Activated naive CD8-positive, alpha-beta T cell treated with anti-CD3 and anti-CD28 coated beads, Interleukin-2, amount 50 U/mL, for 16 hours (primary cell): Measurements from ENCODE around the gene CEP112.
"Not testable (repeated sequence)": the region's sequence is repeated elsewhere in the genome, so short reads cannot be mapped to it uniquely, and the experiment has no call there.

Experiments
- DNase-seq: peaks from one replicate; pipeline ENCODE4 v3.0.0-alpha.2; 2020; ENCODE audit warnings: low read depth, low spot score

The CEP112 gene

DNA sequence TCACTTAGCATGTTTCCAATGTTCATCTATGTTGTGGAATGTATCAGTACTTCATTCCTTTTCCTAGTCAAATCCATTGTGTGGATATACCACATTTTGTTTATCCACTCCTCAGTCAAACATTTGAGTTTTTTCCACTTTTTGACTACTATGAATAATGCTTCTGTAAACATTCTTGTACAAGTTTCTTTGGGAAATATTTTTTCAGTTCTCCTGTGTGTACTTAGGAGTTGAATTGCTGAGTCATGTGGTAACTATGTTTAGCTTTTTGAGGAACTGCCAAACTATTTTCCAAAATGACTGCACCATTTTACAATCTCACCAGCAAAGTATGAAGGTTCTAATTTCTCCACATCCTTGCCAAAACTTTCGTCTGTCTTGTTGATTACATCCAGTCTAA lies 406.8 kb downstream of the CEP112 start:
- DNase-seq, result no peak

DNA sequence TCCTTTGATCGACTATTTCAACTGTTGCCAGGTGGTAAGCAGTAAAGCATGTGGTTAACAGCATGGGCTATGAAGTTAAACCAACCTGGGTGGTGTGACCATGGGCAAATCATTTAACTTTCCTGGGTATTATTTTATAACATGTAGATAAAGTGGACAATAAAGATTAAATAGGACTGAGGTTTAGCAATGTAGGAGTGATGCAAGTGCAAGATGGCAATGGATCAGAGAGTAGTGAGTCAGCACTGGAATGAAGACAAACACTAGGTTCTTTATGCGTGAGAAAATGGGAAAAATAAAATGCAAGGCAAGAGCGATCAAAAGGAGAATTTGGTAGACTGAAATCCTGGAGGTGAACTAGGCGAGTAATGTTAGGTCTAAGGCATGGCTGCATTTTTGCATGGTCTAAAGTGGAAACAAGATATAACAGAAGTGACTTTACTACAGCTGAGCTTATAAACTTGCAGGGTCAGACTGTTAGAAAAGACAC lies 408.0 kb downstream of the CEP112 start:
- no peak for DNase-seq

DNA sequence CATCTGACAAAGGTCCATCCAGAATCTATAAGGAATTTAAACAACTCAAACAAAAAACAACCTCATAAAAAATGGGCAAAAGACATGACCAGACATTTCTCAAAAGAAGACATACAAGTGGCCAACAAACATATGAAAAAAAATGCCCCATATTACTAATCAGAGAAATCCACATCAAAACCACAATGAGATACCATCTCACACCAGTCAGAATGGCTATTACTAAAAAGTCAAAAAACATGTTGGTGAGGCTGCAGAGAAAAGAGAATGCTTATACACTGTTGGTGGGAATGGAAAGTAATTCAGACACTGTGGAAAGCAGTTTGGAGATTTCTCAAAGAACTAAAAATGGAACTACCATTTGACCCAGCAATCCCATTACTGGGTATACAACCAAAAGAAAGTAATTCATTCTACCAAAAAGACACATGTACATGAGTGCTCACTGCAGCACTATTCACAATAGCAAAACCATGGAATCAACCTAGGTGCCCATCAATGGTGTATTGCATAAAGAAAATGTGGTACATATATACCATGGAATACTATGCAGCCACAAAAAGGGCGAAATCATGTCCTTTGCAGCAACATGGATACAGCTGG lies 409.7 kb downstream of the CEP112 start:
- DNase-seq, result not testable (repeated sequence)

DNA sequence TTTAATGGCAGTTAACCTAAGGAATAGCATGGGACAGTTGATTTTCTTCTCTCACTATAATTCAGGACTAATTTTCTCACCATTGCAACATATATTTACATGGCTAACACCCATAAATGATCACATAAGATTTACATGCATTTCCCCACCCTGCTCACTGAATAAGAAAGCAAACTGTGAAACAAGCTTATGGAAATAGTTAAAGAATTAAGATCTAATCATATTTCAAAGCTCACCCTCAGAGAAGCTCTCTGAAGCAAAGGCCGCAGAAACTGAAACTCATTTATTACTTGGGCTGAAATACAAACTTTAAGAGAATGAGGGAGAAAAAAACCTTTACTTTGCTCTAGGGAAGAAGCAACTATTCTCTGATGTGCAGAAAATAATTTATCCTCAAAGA lies 411.8 kb downstream of the CEP112 start:
- DNase-seq, result no peak

DNA sequence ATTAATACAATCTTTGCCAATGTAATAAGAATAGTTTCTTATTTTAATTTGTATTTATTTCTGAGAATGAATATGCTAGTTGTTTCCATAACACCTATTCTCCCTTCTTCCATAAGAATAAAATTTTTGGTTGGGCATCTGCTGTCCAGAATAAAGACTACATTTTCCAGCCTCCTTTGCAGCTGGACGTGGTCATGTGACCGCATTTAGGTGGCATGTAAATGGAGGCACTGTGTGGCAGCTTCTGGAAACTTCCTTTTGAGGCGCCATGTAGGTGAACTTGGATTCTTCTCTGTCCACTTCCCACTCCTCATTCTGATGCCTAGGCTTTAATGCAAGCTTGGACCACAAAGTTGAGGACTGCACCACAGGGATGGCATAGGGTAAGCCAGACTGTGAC lies 415.0 kb downstream of the CEP112 start:
- no peak for DNase-seq

DNA sequence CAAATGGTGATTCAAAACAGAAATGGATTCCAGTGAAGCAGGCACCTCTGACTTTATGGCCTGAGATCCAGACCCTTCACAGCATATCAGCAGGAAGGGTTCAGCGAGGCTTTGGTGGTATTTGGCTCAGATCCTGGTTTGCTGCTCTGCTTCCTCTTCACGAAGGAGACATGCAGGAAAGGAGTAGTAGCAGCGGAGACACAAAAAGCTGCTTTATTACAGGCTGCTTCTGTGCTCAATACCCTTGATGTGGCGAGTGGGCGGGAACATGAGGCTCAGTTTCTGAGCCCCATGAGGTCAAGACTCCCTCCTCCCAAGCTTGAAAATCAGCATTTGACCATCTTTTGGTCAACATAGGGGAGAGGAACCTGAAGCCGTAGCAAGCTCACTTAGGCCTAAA lies 417.1 kb downstream of the CEP112 start:
- no peak for DNase-seq

DNA sequence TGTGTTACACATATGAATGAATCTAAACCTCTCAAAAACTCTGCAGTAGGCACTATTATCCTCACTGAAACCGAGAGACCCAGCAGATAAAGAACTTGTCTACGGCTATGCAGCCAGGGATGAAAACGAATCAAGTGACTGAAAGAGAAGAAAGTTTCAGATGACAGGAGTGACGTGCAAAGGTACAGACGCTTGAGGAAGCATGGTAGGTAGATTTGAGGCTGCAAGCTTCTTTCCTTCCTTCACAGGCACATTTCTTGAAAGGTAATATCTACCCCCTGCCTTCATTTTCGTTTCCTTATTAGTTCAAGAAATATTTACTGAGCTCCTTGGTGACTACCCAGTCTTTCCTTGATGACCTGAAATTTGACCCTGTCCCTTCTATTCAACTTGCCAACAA lies 418.9 kb downstream of the CEP112 start:
- DNase-seq, result no peak

DNA sequence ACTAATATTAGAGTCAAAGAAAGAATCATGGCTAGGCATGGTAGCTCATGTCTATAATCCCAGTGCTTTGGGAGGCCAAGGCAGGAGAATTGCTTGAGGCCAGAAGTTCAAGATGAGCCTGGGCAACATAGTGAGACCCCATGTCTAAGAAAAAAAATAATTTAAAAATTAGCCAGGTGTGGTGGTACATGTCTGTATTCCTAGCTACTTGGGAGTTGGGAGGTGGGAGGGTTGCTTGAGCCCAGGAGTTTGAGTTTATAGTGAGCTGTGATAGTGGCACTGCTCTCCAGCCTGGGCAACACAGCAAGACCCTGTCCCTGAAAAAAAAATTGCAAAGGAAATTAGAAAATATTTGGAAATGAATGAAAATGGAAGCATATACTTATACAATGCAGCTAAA lies 420.2 kb downstream of the CEP112 start:
- DNase-seq, result no peak

DNA sequence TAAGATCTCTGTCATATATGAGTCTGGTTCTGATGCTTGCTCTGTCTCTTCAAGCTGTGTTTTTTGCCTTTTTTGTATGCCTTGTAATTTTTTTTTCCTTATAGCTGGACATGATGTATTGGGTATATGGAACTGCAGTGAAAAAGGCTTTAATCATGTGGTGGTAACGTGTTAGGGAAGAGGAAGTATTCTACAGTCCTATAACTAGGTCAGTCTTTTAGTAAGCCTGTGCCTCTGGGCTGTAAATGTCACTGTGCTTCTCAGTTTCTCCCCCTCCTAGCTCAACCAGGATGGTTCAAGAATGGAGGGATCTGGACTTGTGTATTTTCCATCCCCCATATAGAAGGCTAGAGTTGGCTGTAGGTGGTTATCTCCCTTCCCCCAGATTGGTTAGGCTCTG lies 428.1 kb downstream of the CEP112 start:
- no peak for DNase-seq

DNA sequence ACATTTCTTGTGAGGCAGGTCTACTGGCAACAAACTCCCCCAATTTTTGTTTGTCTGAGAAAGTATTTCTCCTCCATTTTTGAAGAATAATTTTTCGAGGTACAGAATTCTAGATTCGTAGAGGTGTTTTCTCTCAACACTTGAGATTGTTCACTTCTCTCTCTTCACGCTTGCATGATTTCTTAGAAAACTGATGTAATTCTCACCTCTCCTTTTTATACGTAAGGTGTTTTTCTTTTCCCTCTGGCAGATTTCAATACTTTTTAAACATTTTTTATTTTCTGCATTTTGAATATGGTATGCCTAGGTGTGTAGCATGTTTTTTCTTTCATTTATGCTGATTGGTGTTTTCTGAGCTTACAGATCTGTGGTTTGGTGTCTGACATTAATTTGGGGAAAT lies 429.0 kb downstream of the CEP112 start:
- DNase-seq, result no peak

DNA sequence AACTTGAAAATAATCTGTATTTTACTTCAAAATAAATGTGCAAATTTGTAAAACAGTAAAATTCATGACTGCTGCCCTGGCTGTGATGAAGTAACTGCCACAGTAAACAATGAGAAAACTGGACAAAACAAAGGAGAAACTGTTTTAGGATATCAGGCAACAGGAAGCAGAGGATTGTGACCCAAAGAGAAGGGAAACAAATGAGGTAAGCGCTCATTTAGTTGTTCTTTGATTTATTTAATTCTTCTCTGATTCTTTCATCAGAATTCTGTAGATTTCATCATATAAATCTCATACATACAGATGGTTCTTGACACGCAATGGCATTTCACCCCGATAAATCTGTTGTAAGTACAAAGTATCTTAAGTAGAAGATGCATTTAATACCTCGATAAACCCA lies 432.4 kb downstream of the CEP112 start:
- no peak for DNase-seq

DNA sequence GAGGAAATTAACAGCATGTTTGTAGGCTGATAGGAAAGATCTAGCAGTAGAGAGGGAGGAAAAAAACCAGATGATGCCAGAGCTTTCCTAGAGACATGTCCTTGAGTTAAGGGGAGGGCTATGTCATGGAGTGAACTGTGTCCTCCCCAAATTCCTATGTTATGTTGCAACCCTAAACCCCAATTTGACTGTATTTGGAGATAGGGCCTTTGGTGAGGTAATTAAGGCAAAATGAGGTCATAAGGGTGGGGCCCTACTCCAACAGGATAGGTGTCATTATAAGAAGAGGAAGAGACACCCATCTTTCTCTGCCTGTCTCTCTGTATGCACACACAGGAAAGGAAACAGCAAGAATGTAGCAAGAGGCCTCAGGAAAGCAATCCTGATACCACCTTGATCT lies 435.2 kb downstream of the CEP112 start:
- no peak for DNase-seq

DNA sequence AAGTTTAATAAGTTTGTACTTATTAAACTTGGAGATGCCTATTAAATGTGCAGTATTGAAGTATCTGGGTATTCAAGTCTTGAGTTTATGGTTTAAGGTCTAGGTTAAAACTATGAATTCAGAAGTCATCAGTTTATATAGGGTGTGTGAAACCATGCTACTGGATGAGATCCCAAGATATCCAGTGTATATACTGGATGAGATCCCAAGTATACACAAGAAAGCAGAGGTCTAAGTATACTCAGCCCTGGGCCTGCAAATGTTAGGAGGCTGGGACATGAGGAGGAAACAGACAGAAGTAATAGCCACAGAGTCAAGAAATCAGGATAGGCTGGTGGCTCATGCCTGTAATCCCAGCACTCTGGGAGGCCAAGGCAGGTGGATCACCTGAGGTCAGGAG lies 436.1 kb downstream of the CEP112 start:
- DNase-seq, result no peak

DNA sequence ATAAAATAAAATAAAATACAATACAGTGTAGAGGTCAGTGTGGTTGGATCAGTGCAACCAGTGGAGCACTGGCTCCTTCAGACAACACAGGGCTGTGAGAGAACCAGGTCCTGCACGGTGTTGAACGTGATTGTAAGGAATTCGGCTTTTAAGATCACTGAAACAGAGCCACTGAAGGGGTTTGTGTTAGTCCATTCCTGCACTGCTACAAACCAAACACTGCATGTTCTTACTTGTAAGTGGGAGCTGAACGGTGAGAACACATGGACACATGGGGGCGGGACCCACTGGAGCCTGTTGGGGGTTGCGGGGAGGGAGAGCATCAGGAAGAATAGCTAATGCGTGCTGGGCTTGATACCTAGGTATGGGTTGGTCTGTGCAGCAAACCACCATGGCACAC lies 437.3 kb downstream of the CEP112 start:
- no peak for DNase-seq

DNA sequence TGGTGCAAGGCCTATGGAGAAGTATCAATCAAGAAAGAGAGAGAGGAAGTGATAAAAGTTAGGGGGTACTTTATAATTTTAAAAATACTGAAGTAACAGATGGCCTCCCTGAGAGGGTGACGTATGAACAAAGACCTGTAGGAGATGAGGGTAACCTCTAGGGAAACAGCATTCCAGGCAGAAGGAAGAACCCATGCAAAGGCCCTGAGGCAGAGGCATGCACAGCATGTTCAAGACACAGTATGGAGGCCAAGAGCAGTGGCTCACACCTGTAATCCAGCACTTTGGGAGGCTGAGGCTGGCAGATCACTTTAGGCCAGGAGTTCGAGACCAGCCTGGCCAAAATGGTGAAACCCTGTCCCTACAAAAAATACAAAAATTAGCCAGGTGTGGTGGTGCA lies 437.9 kb downstream of the CEP112 start:
- DNase-seq, result no peak

DNA sequence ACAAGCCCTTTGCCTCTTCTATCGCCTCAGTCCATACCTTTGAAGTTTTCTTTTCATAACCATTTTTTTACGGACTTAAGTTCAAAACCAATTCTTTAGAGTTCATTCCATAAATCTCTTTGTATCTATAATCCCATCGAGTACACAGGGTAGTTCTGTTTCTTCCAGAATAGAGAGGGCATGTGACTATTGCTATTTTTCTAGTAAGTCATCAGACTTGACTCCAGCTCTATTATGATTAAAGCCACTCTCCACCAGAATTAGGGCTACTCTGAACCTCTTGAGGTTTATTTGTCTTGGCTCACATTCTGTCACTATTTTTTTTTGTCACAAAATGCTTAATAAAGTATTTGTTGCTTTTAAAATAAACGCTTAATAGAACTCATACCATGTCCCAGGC lies 438.6 kb downstream of the CEP112 start:
- DNase-seq, result no peak

DNA sequence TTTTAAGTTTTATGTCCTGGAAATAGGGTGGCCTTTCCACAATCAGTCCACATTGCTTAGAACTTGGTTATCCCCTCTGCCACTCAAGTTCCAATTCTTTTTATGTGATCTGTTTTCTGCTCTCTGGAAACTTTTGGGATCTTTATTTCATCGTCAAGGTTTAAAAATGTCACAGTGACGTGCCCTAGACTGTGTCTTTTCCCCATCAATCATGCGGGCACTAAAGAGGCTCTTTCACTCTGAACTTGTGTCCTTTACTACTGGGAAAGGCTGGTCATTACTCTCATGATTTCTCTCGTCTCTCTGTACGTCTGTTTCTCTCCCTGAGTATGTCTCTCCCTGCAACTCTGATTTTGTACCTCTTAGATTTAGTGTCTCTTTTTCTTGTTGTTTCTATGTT lies 440.7 kb downstream of the CEP112 start:
- DNase-seq, result no peak

DNA sequence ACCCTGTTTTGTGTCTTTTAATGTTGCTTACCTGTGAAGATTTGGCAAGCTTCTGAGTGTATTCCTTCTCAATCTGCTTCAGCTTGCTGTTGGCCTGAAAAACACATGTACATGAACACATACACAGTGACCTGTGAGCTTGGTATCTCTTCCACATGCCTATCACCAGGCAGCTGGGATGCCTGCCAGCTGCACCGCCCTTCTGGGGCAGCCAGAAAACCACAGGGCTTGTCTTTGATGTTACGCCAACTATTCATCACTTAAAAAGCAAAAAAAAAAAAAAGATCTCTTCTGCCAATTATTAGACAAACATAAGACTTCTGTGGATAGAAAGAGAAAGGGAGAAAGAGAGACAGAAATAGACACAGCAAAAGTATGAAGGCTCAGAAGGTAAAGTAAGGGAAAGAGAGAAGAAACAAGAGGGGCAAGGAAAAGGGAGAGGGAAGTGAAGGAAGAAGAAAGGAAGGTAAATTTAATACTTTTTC lies 441.3 kb downstream of the CEP112 start:
- DNase-seq, result no peak

DNA sequence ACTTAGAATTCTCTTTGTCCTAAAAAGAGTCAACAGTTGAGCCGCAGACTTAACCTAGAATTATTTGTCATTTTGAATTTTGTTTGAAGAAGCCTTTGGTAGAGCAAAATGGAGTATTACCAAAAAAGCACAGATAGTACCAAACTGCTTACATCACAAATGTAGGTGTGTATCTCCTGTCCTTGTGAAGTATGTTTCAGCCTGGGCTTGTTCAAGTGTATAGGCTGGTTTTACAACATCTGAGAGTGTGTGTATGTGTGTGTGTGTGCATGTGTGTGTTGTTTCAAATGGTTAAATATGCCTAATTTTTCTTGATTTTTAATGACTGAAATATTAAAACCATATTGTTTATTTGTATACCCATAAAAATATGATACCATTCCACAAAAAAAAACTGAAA lies 441.8 kb downstream of the CEP112 start:
- no peak for DNase-seq

DNA sequence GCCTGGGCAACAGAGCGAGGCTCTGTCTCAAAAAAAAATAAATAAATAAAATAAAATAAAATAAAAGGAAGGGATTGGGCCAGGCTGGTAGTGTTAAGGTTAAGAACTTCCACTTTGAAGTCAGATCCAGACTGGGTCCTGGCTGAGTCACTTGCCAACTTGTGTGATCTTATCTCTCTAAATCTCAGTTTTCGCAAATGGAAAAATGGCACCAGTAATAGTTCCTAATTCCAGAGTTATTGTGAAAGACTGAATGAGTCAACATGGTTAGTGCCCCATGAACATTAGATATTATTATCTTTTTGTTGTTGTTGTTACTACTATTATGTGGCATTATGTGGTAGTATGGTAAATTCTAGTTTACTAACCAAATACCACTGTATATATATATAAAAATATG lies 442.5 kb downstream of the CEP112 start:
- no peak for DNase-seq

DNA sequence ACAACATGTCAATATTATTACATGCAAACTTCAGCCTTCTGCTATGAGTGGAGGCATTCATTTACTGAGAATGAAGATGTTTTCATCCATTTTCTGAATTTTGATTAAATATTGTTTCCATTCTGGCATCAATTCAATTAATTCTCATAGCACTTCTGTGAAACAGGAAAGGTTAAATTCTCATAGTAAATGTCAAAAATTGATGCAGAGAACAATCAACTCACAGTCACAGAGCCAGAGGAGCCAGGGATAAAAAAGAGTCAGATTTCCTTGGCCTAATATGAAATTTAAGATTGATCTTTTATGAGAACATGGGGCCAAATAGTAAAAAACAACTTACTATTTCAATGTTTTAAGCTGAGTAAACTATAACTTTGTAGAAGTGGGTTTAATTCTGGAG lies 446.7 kb downstream of the CEP112 start:
- DNase-seq, result no peak

DNA sequence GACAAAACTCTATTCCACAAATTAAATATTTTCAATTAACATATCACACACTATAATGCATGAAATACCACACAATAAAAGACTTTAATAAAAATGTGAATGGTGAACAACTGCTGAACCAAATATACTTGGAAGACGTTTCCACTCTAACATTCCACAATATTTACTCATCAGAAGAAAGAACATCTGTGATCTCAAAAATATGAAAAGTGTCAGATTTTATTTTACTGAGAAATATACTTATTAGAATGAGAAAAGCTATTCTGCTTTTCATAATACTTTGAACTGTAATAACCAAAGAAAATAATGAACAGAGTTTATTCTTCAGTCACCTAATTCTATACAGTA lies 448.7 kb downstream of the CEP112 start:
- DNase-seq, result no peak

DNA sequence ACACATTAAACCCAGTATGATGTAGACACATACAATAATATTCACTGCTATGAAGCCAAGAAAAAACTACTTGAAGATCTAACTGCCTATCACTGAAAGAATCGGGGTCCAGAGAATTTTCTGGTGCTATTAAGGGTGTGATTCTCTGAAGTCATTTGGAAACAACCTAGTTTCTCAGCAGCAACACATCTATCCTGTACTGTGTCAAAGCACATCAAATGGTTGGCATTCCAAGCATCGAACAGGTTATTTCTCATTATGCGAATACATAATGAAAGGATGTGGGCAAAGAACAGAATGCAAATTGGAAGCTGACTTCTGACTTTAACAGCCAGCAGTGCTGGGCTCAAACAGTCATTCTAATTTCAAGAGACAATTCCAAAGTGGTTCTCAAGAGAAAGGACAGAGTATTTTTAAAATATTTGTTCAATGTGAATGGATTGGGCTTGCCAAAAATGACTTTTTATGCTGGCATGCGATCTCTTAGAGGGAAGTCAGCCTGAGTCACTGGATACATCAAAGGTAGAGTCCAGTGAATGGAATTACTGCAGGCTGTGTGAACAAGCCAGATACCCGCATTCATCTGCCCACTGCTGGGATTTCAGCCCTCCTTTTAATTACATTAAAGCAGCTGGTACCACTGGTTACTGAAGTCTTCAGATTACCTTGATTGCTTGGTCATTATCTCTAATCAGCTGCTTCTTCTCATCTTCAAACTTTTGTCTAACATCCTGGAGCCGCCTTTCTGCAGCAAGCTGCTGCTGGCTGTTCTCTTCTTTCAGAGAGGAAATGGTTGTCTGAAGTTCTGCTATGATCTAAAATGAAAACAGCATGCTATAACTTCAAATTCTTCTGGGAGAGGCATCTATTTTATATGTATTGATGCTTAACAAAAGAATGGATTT lies 449.3 kb downstream of the CEP112 start:
- no peak for DNase-seq
